Esophagus squamous epithelium (tissue), 4 donors: Measurements from ENCODE around the gene TXN2.

ENCODE experiments used
- CTCF ChIP-seq, 6 experiments: fragments of 450-650 bp in 4 of 6; fragments of 200-600 bp in 2 of 6; sonication (generic) in 2 of 6; IDR thresholded peaks; one replicate each; pipeline ENCODE4 v1.5.1; 2016 to 2019; ENCODE audit warnings: antibody characterized with exemption in 6 of 6, mild to moderate bottlenecking in 4 of 6, moderate library complexity in 4 of 6
- POLR2A ChIP-seq, 4 donors: fragments of 450-650 bp; IDR thresholded peaks; one replicate each; pipeline ENCODE4 v1.6.1; 2017; ENCODE audit warnings: antibody characterized with exemption in 4 of 4, mild to moderate bottlenecking in 4 of 4, moderate library complexity in 3 of 4

DNA sequence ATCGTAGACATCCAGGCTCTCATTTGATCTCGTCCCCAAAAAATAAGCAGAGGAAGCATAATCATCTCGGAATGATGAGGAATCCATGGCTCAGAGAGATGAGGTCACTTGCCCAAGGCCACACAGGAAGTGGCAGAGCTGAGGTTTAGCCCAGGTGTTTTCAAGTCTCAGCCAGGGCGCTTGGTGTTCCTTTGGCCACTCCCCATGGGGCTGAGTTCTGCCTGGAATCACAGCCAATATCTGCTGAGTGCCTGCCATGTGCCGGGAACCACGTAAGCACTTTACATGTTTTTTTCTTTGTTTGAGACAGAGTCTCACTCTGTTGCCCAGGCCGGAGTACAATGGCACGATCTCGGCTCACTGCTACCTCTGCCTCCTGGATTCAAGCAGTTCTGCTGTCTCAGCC is 64.2 kb downstream of the TXN2 start:
- TF ChIP-seq POLR2A (IDR thresholded peaks at IDR 0.05) (no peak), CTCF (IDR thresholded peaks at IDR 0.05) (no peak)
